Osteoblast (primary cell): ENCODE measurements around the gene TBC1D2B. TPM values are rescaled to one million over a fixed set of nuclear protein-coding genes. Genes with fewer than 3 reads are reported as not detected.

ENCODE experiments used
- DNase-seq: peaks from one replicate; pipeline ENCODE4 v3.0.0; 2011; ENCODE audit warnings: low spot score, mixed read lengths; ENCODE audit not compliant: insufficient read length; ENCODE audit errors: missing footprints
- H2AFZ ChIP-seq: 2 replicates; pipeline ENCODE4 v1.6.0; 2011; ENCODE audit warnings: mild to moderate bottlenecking, low read length
- H3K27ac ChIP-seq: 2 replicates; pipeline ENCODE4 v1.5.1; 2011; ENCODE audit warnings: mild to moderate bottlenecking, low read depth, low read length, moderate library complexity
- H3K27me3 ChIP-seq: 2 replicates; pipeline ENCODE4 v1.6.0; 2012; ENCODE audit warnings: mild to moderate bottlenecking, control low read depth, inconsistent platforms, low read length, moderate library complexity; ENCODE audit not compliant: insufficient read depth
- H3K36me3 ChIP-seq: 2 replicates; pipeline ENCODE4 v1.5.1; 2011; ENCODE audit warnings: mild to moderate bottlenecking, low read length, control low read depth, moderate library complexity; ENCODE audit not compliant: insufficient read depth
- H3K4me1 ChIP-seq: 2 replicates; pipeline ENCODE4 v1.5.1; 2011; ENCODE audit warnings: mild to moderate bottlenecking, low read length, control low read depth, moderate library complexity; ENCODE audit not compliant: insufficient read depth
- H3K4me2 ChIP-seq: 2 replicates; pipeline ENCODE4 v1.6.0; 2011; ENCODE audit warnings: mild to moderate bottlenecking, low read length; ENCODE audit not compliant: insufficient read depth
- H3K4me3 ChIP-seq: fragments of 200-600 bp; sonication (generic); 3 replicates; pipeline ENCODE4 v1.5.1; 2012; ENCODE audit warnings: mild to moderate bottlenecking, low read length, inconsistent platforms; ENCODE audit not compliant: insufficient read depth
- H3K79me2 ChIP-seq: 2 replicates; pipeline ENCODE4 v1.6.0; 2012; ENCODE audit warnings: mild to moderate bottlenecking, low read length, control low read depth, inconsistent platforms; ENCODE audit not compliant: insufficient read depth
- H3K9me3 ChIP-seq: 2 replicates; pipeline ENCODE4 v1.5.1; 2011; ENCODE audit warnings: low read depth, low read length, control low read depth
- H4K20me1 ChIP-seq: 2 replicates; pipeline ENCODE4 v1.6.0; 2012; ENCODE audit warnings: mild to moderate bottlenecking, low read length, control low read depth; ENCODE audit not compliant: insufficient read depth
- CTCF ChIP-seq: IDR thresholded peaks from 2 replicates; pipeline ENCODE4 v1.5.1; 2011; ENCODE audit warnings: mild to moderate bottlenecking, low read depth, low read length, moderate library complexity; ENCODE audit errors: extremely low read depth
- total RNA-seq: library from RNA; depleted of rRNA; stranded (reverse); fragments of >200 nt; gene quantifications from 2 replicates; pipeline ENCODE4 v1.2.3, GENCODE V29; 2012

TBC1D2B gene
- total RNA-seq, 1 donor, result 58.3 TPM

- Histone ChIP-seq H3K27me3 (no peaks in the 10 kb centered on the region), H3K4me1 (peaks cover 67% of the 10 kb centered on the region), H2AFZ (no peak overlapping the region), H3K4me2 (peak overlapping the region; percentile 91), H3K79me2 (peaks cover 81% of the 10 kb centered on the region), H3K36me3 (no peaks in the 10 kb centered on the region), H3K9me3 (no peaks in the 10 kb centered on the region), H3K27ac (peak overlapping the region; percentile 96), H4K20me1 (no peaks in the 10 kb centered on the region), H3K4me3 (peak overlapping the region; percentile 62)
- no peak for TF ChIP-seq CTCF
- DNase-seq, result no peak
Measured at GRCh38 chr15:78061963-78062427, 15.5 kb downstream of the TBC1D2B start.

GRCh38 chr15:78060232-78060631 lies 17.3 kb downstream of the TBC1D2B start:
- peaks cover 4% of the 10 kb centered on the region for H4K20me1 ChIP-seq
- H2AFZ ChIP-seq, result no peak overlapping the region
- no peak overlapping the region for H3K4me2 ChIP-seq
- no peaks in the 10 kb centered on the region for H3K27me3 ChIP-seq
- H3K36me3 ChIP-seq, result no peaks in the 10 kb centered on the region
- no peaks in the 10 kb centered on the region for H3K9me3 ChIP-seq
- no peak overlapping the region for H3K27ac ChIP-seq
- DNase-seq, result no peak
- no peak overlapping the region for H3K4me3 ChIP-seq
- H3K79me2 ChIP-seq, result peaks cover 85% of the 10 kb centered on the region
- H3K4me1 ChIP-seq, result peaks cover 64% of the 10 kb centered on the region
- TF ChIP-seq CTCF, result no peak

GRCh38 chr15:78059110-78059839 lies 18.2 kb downstream of the TBC1D2B start:
- Histone ChIP-seq H3K4me1 (peaks cover 54% of the 10 kb centered on the region), H3K79me2 (peaks cover 95% of the 10 kb centered on the region), H4K20me1 (peaks cover 4% of the 10 kb centered on the region), H3K4me2 (no peak overlapping the region), H3K27ac (peak overlapping the region; percentile 37), H3K9me3 (no peaks in the 10 kb centered on the region), H3K4me3 (no peak overlapping the region), H3K27me3 (no peaks in the 10 kb centered on the region), H3K36me3 (no peaks in the 10 kb centered on the region), H2AFZ (no peak overlapping the region)
- no peak for TF ChIP-seq CTCF
- peak; percentile 34 for DNase-seq

GRCh38 chr15:78058401-78058935 lies 19.0 kb downstream of the TBC1D2B start:
- peaks cover 4% of the 10 kb centered on the region for H4K20me1 ChIP-seq
- H3K36me3 ChIP-seq, result peaks cover 3% of the 10 kb centered on the region
- H3K27ac ChIP-seq, result peak overlapping the region; percentile 37
- peaks cover 95% of the 10 kb centered on the region for H3K79me2 ChIP-seq
- H3K9me3 ChIP-seq, result no peaks in the 10 kb centered on the region
- no peaks in the 10 kb centered on the region for H3K27me3 ChIP-seq
- H3K4me1 ChIP-seq, result peaks cover 46% of the 10 kb centered on the region
- no peak for TF ChIP-seq CTCF
- H3K4me2 ChIP-seq, result no peak overlapping the region
- no peak for DNase-seq
- no peak overlapping the region for H2AFZ ChIP-seq
- no peak overlapping the region for H3K4me3 ChIP-seq
